Loucy (cell line): ENCODE results near the gene KCNH1.
"Not testable (repeated sequence)": the region's sequence is repeated elsewhere in the genome, so short reads cannot be mapped to it uniquely, and the experiment has no call there.

Experiments
- H2AFZ ChIP-seq: fragments of 200-600 bp; sonication (generic); 2 replicates; pipeline ENCODE4 v1.6.0; 2016; ENCODE audit warnings: antibody characterized with exemption, mild to moderate bottlenecking, low read length, moderate library complexity
- H3F3A ChIP-seq: fragments of 200-600 bp; 2 replicates; pipeline ENCODE4 v1.6.0; 2016; ENCODE audit warnings: antibody characterized with exemption, low read depth, mild to moderate bottlenecking
- H3K27me3 ChIP-seq: fragments of 200-600 bp; sonication (generic); 2 replicates; pipeline ENCODE4 v1.6.1; 2014; ENCODE audit warnings: low read length, mild to moderate bottlenecking; ENCODE audit not compliant: insufficient read depth, poor library complexity, severe bottlenecking
- H3K36me3 ChIP-seq: fragments of 200-600 bp; sonication (generic); 2 replicates; pipeline ENCODE4 v1.6.1; 2016; ENCODE audit warnings: low read length; ENCODE audit not compliant: insufficient read depth
- H3K4me1 ChIP-seq: fragments of 200-600 bp; sonication (generic); 2 replicates; pipeline ENCODE4 v1.5.1; 2014; ENCODE audit warnings: low read length, mild to moderate bottlenecking; ENCODE audit not compliant: insufficient read depth, poor library complexity, severe bottlenecking
- H3K4me2 ChIP-seq: fragments of 200-600 bp; sonication (generic); 2 replicates; pipeline ENCODE4 v1.6.0; 2014; ENCODE audit warnings: antibody characterized with exemption, low read length, low read depth, mild to moderate bottlenecking; ENCODE audit not compliant: poor library complexity, severe bottlenecking
- H3K4me3 ChIP-seq: fragments of 200-600 bp; sonication (generic); 2 replicates; pipeline ENCODE4 v1.5.1; 2014; ENCODE audit warnings: low read length, mild to moderate bottlenecking, mixed read lengths; ENCODE audit not compliant: poor library complexity, severe bottlenecking
- H3K79me2 ChIP-seq: fragments of 200-600 bp; sonication (generic); 2 replicates; pipeline ENCODE4 v1.6.1; 2014; ENCODE audit warnings: low read length; ENCODE audit not compliant: insufficient read depth
- H3K9ac ChIP-seq: fragments of 200-600 bp; sonication (generic); 2 replicates; pipeline ENCODE4 v1.6.0; 2014; ENCODE audit warnings: mild to moderate bottlenecking, low read depth, low read length, moderate library complexity; ENCODE audit not compliant: poor library complexity, severe bottlenecking
- H3K9me2 ChIP-seq: fragments of 200-600 bp; sonication (generic); replicated peaks from 2 replicates; pipeline ENCODE4 v1.6.1; 2016; ENCODE audit warnings: low read depth, low read length, mixed read lengths
- H3K9me3 ChIP-seq: fragments of 200-600 bp; sonication (generic); 2 replicates; pipeline ENCODE4 v1.6.1; 2014; ENCODE audit warnings: mild to moderate bottlenecking, antibody characterized with exemption, low read length, low read depth; ENCODE audit not compliant: insufficient read depth
- H4K20me1 ChIP-seq: fragments of 200-600 bp; sonication (generic); 2 replicates; pipeline ENCODE4 v1.6.0; 2014; ENCODE audit warnings: antibody characterized with exemption, low read length, mild to moderate bottlenecking; ENCODE audit not compliant: insufficient read depth, poor library complexity, severe bottlenecking
- EZH2phosphoT487 ChIP-seq: fragments of 200-600 bp; IDR thresholded peaks from 2 replicates; pipeline ENCODE4 v1.6.1; 2018; ENCODE audit warnings: antibody characterized with exemption, mild to moderate bottlenecking, moderate library complexity, borderline replicate concordance
- TF ChIP-seq, protein P1 (sequence below): fragments of 200-600 bp; sonication (generic); conservative IDR thresholded peaks from 2 replicates; pipeline ENCODE4 v1.5.1; 2014; ENCODE audit warnings: mild to moderate bottlenecking, antibody characterized with exemption, low read length

KCNH1 gene

GRCh38 chr1:211068976-211069375, 65.0 kb downstream of the KCNH1 start:
- Histone ChIP-seq H3K4me3 (no peak overlapping the region), H3K9ac (no peak overlapping the region), H3K27me3 (no peaks in the 10 kb centered on the region), H3F3A (no peaks in the 10 kb centered on the region), H3K4me2 (no peak overlapping the region), H3K9me3 (no peaks in the 10 kb centered on the region), H3K36me3 (no peaks in the 10 kb centered on the region), H4K20me1 (no peaks in the 10 kb centered on the region), H3K79me2 (no peaks in the 10 kb centered on the region), H3K9me2 (no peaks in the 10 kb centered on the region), H2AFZ (no peak overlapping the region), H3K4me1 (no peaks in the 10 kb centered on the region)
- TF ChIP-seq, protein P1, sequence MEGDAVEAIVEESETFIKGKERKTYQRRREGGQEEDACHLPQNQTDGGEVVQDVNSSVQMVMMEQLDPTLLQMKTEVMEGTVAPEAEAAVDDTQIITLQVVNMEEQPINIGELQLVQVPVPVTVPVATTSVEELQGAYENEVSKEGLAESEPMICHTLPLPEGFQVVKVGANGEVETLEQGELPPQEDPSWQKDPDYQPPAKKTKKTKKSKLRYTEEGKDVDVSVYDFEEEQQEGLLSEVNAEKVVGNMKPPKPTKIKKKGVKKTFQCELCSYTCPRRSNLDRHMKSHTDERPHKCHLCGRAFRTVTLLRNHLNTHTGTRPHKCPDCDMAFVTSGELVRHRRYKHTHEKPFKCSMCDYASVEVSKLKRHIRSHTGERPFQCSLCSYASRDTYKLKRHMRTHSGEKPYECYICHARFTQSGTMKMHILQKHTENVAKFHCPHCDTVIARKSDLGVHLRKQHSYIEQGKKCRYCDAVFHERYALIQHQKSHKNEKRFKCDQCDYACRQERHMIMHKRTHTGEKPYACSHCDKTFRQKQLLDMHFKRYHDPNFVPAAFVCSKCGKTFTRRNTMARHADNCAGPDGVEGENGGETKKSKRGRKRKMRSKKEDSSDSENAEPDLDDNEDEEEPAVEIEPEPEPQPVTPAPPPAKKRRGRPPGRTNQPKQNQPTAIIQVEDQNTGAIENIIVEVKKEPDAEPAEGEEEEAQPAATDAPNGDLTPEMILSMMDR = no peak
- no peak for TF ChIP-seq EZH2phosphoT487

DNA sequence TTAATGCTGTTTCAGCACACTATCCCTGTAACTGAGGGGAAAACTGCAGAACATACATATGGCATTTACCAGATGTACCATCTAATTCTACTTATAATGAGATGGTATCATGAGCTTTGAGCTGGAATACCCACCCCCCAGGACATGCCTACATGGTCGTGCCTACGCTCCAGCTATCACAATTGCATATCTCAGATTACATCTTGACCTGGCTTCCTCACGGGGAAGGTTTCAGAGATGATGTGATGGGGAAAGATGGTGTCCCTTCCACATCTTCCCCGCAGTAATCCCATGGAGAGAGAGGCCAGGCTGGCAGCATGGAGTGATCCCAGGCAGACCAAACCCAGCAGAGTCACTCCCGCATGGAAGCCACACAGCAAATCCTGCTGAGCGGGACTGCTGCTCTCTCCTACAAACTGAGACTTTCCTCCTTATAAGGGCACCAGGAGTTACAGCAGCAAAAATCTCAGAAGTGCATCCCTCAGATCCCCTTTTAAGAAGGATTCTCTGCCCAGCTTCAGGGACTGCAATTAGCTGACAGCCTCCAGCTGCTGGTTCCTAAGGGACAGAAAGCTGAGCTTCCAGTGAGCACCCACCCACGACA, 67.1 kb downstream of the KCNH1 start:
- H2AFZ ChIP-seq = no peak overlapping the region
- no peaks in the 10 kb centered on the region for H3K36me3 ChIP-seq
- H3F3A ChIP-seq = no peaks in the 10 kb centered on the region
- no peak overlapping the region for H3K4me3 ChIP-seq
- H3K9me2 ChIP-seq = no peaks in the 10 kb centered on the region
- H3K9me3 ChIP-seq = 0 out of 2 replicates have a peak, but pooled peaks cover 3% of the 10 kb centered on the region
- H3K27me3 ChIP-seq = no peaks in the 10 kb centered on the region
- no peaks in the 10 kb centered on the region for H4K20me1 ChIP-seq
- H3K4me1 ChIP-seq = no peaks in the 10 kb centered on the region
- no peak overlapping the region for H3K4me2 ChIP-seq
- H3K9ac ChIP-seq = no peak overlapping the region
- no peaks in the 10 kb centered on the region for H3K79me2 ChIP-seq
- no peak for TF ChIP-seq EZH2phosphoT487
- TF ChIP-seq, protein P1 = no peak

DNA sequence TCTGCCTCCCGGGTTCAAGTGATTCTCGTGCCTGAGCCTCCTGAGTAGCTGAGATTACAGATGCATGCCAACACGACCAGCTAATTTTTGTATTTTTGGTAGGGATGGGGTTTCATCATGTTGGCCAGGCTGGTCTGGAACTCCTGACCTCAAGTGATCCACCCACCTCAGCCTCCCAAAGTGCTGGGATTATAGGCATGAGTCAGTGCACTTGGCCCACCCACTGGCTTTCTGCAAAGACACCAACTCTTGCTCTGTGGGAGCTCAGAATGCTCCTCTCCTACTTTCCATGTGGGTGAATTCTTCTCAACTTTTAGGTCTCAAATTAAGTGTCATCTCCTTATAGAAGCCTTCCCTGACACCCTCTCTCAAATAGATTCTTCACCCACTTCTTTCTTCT, 92.1 kb downstream of the KCNH1 start:
- not testable (repeated sequence) for H3K79me2 ChIP-seq, H3K4me3 ChIP-seq, H3F3A ChIP-seq, H3K9ac ChIP-seq, H3K9me2 ChIP-seq, H3K36me3 ChIP-seq, H3K4me2 ChIP-seq, H3K9me3 ChIP-seq, H3K27me3 ChIP-seq, H2AFZ ChIP-seq, H4K20me1 ChIP-seq, H3K4me1 ChIP-seq

- no peak for TF ChIP-seq EZH2phosphoT487
- TF ChIP-seq, protein P1 = no peak
- H2AFZ ChIP-seq = no peak overlapping the region
- H3K36me3 ChIP-seq = no peaks in the 10 kb centered on the region
- peaks cover 4% of the 10 kb centered on the region for H3K4me1 ChIP-seq
- H3K79me2 ChIP-seq = no peaks in the 10 kb centered on the region
- H3F3A ChIP-seq = no peaks in the 10 kb centered on the region
- no peak overlapping the region for H3K9ac ChIP-seq
- no peaks in the 10 kb centered on the region for H3K27me3 ChIP-seq
- no peaks in the 10 kb centered on the region for H3K9me3 ChIP-seq
- no peaks in the 10 kb centered on the region for H4K20me1 ChIP-seq
- H3K4me2 ChIP-seq = no peak overlapping the region
- H3K4me3 ChIP-seq = no peak overlapping the region
- no peaks in the 10 kb centered on the region for H3K9me2 ChIP-seq
These were observed 96.9 kb downstream of the KCNH1 start for GRCh38 chr1:211037095-211037494.
